Measurements from ENCODE around the gene HOXB3.

- TF ChIP-seq CTCF (IDR thresholded peaks at IDR 0.05) (peak; percentile 18 to 40 (median 23)), POLR2A (IDR thresholded peaks at IDR 0.05) (no peak)
Observed at GRCh38 chr17:48636177-48637018, 46.4 kb upstream of the HOXB3 start.
